Smooth muscle cell (in vitro differentiated cells): ENCODE measurements around the gene PTPN9. TPM values are rescaled to one million over a fixed set of nuclear protein-coding genes. Genes with fewer than 3 reads are reported as not detected.
"Not testable (repeated sequence)": the region's sequence is repeated elsewhere in the genome, so short reads cannot be mapped to it uniquely, and the experiment has no call there.

Experiments
- DNase-seq: peaks from one replicate; lab custom pipeline; 2025; ENCODE audit not compliant: unreplicated experiment; lab: John Stamatoyannopoulos, UW
- H2AFZ ChIP-seq: fragments of 200-600 bp; sonication (generic); 2 replicates; pipeline ENCODE4 v1.6.0; 2016; ENCODE audit warnings: antibody characterized with exemption, low read depth, mild to moderate bottlenecking
- H3F3A ChIP-seq: fragments of 200-600 bp; sonication (generic); 2 replicates; pipeline ENCODE4 v1.6.0; 2017; ENCODE audit warnings: antibody characterized with exemption, low read depth
- H3K27ac ChIP-seq: fragments of 200-600 bp; sonication (generic); 2 replicates; pipeline ENCODE4 v1.5.1; 2016; ENCODE audit warnings: low read depth, mild to moderate bottlenecking
- H3K27me3 ChIP-seq: fragments of 200-600 bp; sonication (generic); 2 replicates; pipeline ENCODE4 v1.6.1; 2016; ENCODE audit warnings: low read depth, mild to moderate bottlenecking
- H3K36me3 ChIP-seq: fragments of 200-600 bp; sonication (generic); 2 replicates; pipeline ENCODE4 v1.5.1; 2016; ENCODE audit warnings: low read depth
- H3K4me1 ChIP-seq: fragments of 200-600 bp; sonication (generic); 2 replicates; pipeline ENCODE4 v1.5.1; 2016; ENCODE audit warnings: low read depth
- H3K4me2 ChIP-seq: fragments of 200-600 bp; sonication (generic); 2 replicates; pipeline ENCODE4 v1.6.0; 2016; ENCODE audit warnings: mild to moderate bottlenecking
- H3K4me3 ChIP-seq: fragments of 200-600 bp; sonication (generic); 2 replicates; pipeline ENCODE4 v1.5.1; 2016; ENCODE audit warnings: mild to moderate bottlenecking
- H3K79me2 ChIP-seq: fragments of 200-600 bp; sonication (generic); 2 replicates; pipeline ENCODE4 v1.6.0; 2016; ENCODE audit warnings: low read depth, mild to moderate bottlenecking
- H3K9ac ChIP-seq: fragments of 200-600 bp; sonication (generic); 2 replicates; pipeline ENCODE4 v1.6.0; 2016; ENCODE audit warnings: low read depth
- H3K9me3 ChIP-seq: fragments of 200-600 bp; sonication (generic); replicated peaks from 2 replicates; pipeline ENCODE4 v1.5.1; 2016; ENCODE audit warnings: low read depth
- H4K20me1 ChIP-seq: fragments of 200-600 bp; sonication (generic); 2 replicates; pipeline ENCODE4 v1.6.0; 2016; ENCODE audit warnings: low read depth
- CTCF ChIP-seq: fragments of 200-600 bp; sonication (generic); IDR thresholded peaks from 2 replicates; pipeline ENCODE4 v1.5.1; 2017; ENCODE audit warnings: borderline replicate concordance, mild to moderate bottlenecking, antibody characterized with exemption; ENCODE audit not compliant: insufficient read depth, poor library complexity, severe bottlenecking
- whole genome bisulfite sequencing: methylation state at CpG from one replicate; pipeline ENCODE4 v1.1.7; 2016; ENCODE audit warnings: low lambda C conversion rate; 5-methylcytosine and 5-hydroxymethylcytosine counted together
- polyA plus RNA-seq: library from polyadenylated mRNA; unstranded; fragments of >200 nt; fragmentation: Nextera tagmentation; extraction: Ambion mirVana; gene quantifications from 2 replicates; pipeline ENCODE4 v1.2.1, GENCODE V29; 2016
- total RNA-seq: library from RNA; depleted of rRNA; stranded (reverse); fragments of >200 nt; gene quantifications from 2 replicates; pipeline ENCODE4 v1.2.3, GENCODE V29; 2014

The PTPN9 gene
- total and polyA plus RNA-seq, 2 experiments from 2014 or later: 20.3 to 23.4 TPM

GRCh38 chr15:75544359-75544758 lies 34.8 kb downstream of the PTPN9 start:
- no peak overlapping the region for H2AFZ ChIP-seq
- peaks cover 92% of the 10 kb centered on the region for H4K20me1 ChIP-seq
- H3K9me3 ChIP-seq: no peaks in the 10 kb centered on the region
- DNase-seq: no peak
- TF ChIP-seq CTCF: no peak
- H3F3A ChIP-seq: no peaks in the 10 kb centered on the region
- H3K4me2 ChIP-seq: no peak overlapping the region
- H3K4me3 ChIP-seq: no peak overlapping the region
- no peaks in the 10 kb centered on the region for H3K36me3 ChIP-seq
- H3K27me3 ChIP-seq: no peaks in the 10 kb centered on the region
- no peak overlapping the region for H3K27ac ChIP-seq
- H3K9ac ChIP-seq: no peak overlapping the region
- H3K4me1 ChIP-seq: no peaks in the 10 kb centered on the region
- H3K79me2 ChIP-seq: peaks cover 98% of the 10 kb centered on the region
- 99% methylated on average over 2 of the region's 2 CpGs for WGBS

- H3K27me3 ChIP-seq, H3K9me3 ChIP-seq, H2AFZ ChIP-seq, H3K4me1 ChIP-seq, H3K4me2 ChIP-seq, H3K27ac ChIP-seq, H3K9ac ChIP-seq, H3K36me3 ChIP-seq, DNase-seq, H3K4me3 ChIP-seq, H3F3A ChIP-seq: not testable (repeated sequence)
- peaks cover 98% of the 10 kb centered on the region for H3K79me2 ChIP-seq
- WGBS: 92% methylated on average over 5 of the region's 6 CpGs
- peaks cover 94% of the 10 kb centered on the region for H4K20me1 ChIP-seq
These were observed 36.1 kb downstream of the PTPN9 start for GRCh38 chr15:75542949-75543545.

DNA sequence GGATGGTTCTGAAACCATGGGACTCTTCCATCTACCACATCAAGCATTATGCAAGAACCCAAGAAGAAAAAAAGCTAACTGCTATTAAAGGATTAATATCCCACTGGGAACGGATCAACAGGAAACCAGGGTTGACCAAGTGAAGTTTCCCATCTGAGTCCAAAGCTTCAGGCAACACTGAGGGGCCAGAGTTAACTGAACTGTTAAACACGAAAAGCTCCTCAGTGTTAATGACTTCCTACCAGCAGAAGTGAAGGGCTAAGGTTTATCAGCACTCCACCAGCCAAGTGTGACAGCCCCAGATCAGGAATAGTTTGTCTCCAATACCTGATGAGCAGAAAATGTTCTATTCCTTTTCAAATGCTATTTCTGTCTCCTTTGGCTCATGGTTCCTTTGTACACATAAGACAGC lies 36.7 kb downstream of the PTPN9 start:
- Histone ChIP-seq H3K4me3 (no peak overlapping the region), H3K27ac (no peak overlapping the region), H3K27me3 (no peaks in the 10 kb centered on the region), H3K4me2 (no peak overlapping the region), H3K9me3 (no peaks in the 10 kb centered on the region), H3K79me2 (peaks cover 98% of the 10 kb centered on the region), H3F3A (no peaks in the 10 kb centered on the region), H3K36me3 (no peaks in the 10 kb centered on the region), H3K9ac (no peak overlapping the region), H3K4me1 (no peaks in the 10 kb centered on the region), H4K20me1 (peaks cover 93% of the 10 kb centered on the region), H2AFZ (no peak overlapping the region)
- TF ChIP-seq CTCF: no peak
- WGBS: 57% methylated on average over 2 of the region's 2 CpGs
- DNase-seq: no peak

DNA sequence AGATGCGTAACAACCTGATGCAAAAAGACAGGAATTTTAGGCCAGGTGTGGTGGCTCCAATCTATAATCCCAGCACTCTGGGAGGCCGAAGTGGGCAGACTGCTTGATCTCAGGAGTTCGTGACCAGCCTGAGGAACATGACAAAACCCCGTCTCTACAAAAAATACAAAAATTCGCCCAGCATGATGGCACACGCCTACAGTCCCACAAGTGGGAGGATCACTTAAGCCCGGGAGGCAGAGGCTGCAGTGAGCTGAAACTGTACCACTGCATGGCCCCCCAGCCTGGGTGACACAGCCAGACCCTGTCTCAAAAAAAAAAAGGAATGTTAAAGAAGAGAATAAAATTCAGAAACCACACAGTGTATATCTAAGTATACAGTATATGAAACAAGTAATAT lies 40.7 kb downstream of the PTPN9 start:
- H3K4me3 ChIP-seq: no peak overlapping the region
- no peak overlapping the region for H3K4me2 ChIP-seq
- no peak overlapping the region for H3K27ac ChIP-seq

More for the DNA sequence above, 40.7 kb downstream of the PTPN9 start:
- Histone ChIP-seq H3K4me1 (no peaks in the 10 kb centered on the region), H3K9me3 (no peaks in the 10 kb centered on the region), H3F3A (no peaks in the 10 kb centered on the region), H4K20me1 (peaks cover 95% of the 10 kb centered on the region), H3K79me2 (peaks cover 98% of the 10 kb centered on the region), H3K36me3 (no peaks in the 10 kb centered on the region), H3K9ac (no peak overlapping the region), H2AFZ (no peak overlapping the region), H3K27me3 (no peaks in the 10 kb centered on the region)
- WGBS: 83% methylated on average over 7 of the region's 7 CpGs
- no peak for TF ChIP-seq CTCF
- no peak for DNase-seq
